Endodermal cell (in vitro differentiated cells): ENCODE results near the gene ARNT2. TPM values are rescaled to one million over a fixed set of nuclear protein-coding genes. Genes with fewer than 3 reads are reported as not detected.

Experiments used
- DNase-seq: peaks from one replicate; pipeline ENCODE4 v3.0.0-alpha.2; 2017
- H3K27ac ChIP-seq: 2 replicates; pipeline ENCODE4 v1.5.1; 2013; ENCODE audit warnings: mild to moderate bottlenecking, low read depth, low read length, moderate library complexity
- H3K27me3 ChIP-seq: 2 replicates; pipeline ENCODE4 v1.6.1; 2013; ENCODE audit warnings: mild to moderate bottlenecking, low read length, moderate library complexity; ENCODE audit not compliant: insufficient read depth, control insufficient read depth, poor library complexity, severe bottlenecking
- H3K36me3 ChIP-seq: 2 replicates; pipeline ENCODE4 v1.7.0; 2013; ENCODE audit warnings: mild to moderate bottlenecking, low read length, moderate library complexity; ENCODE audit not compliant: control insufficient read depth, insufficient read depth
- H3K4me1 ChIP-seq: one replicate; pipeline ENCODE4 v1.7.0; 2013; ENCODE audit warnings: low read length; ENCODE audit not compliant: control insufficient read depth, insufficient read depth
- H3K4me3 ChIP-seq: 2 replicates; pipeline ENCODE4 v1.5.1; 2013; ENCODE audit warnings: mild to moderate bottlenecking, low read length, moderate library complexity
- H3K9ac ChIP-seq: 2 replicates; pipeline ENCODE4 v1.6.1; 2013; ENCODE audit warnings: mild to moderate bottlenecking, low read length, moderate library complexity; ENCODE audit not compliant: poor library complexity, severe bottlenecking; ENCODE audit errors: extremely low read depth
- H3K9me3 ChIP-seq: 2 replicates; pipeline ENCODE4 v1.6.1; 2013; ENCODE audit warnings: mild to moderate bottlenecking, low read length, moderate library complexity; ENCODE audit not compliant: control insufficient read depth
- H3K27ac Mint-ChIP-seq: 2 replicates; pipeline ENCODE4 v1.8.0; 2020; ENCODE audit warnings: mixed read lengths
- H3K27me3 Mint-ChIP-seq: 2 replicates; pipeline ENCODE4 v1.8.0; 2021; ENCODE audit warnings: mild to moderate bottlenecking, mixed read lengths; ENCODE audit not compliant: insufficient read depth
- H3K36me3 Mint-ChIP-seq: 2 replicates; pipeline ENCODE4 v1.8.0; 2020; ENCODE audit warnings: low read depth, mixed read lengths
- H3K4me1 Mint-ChIP-seq: 2 replicates; pipeline ENCODE4 v1.8.0; 2020; ENCODE audit warnings: mixed read lengths
- H3K4me3 Mint-ChIP-seq: 2 replicates; pipeline ENCODE4 v1.8.0; 2020; ENCODE audit warnings: mild to moderate bottlenecking, moderate library complexity, mixed read lengths
- H3K9me3 Mint-ChIP-seq: 2 replicates; pipeline ENCODE4 v1.8.0; 2020; ENCODE audit warnings: mild to moderate bottlenecking, mixed read lengths
- CTCF ChIP-seq: fragments of 200-600 bp; sonication (generic); conservative IDR thresholded peaks from 2 replicates; pipeline ENCODE4 v1.5.0; 2021; ENCODE audit warnings: antibody characterized with exemption, mild to moderate bottlenecking
- WGBS, 2 experiments: methylation state at CpG; one replicate each; pipeline versions ENCODE4 v1.1.5 to v1.1.7; 2013; ENCODE audit warnings: missing lambda C conversion rate in 2 of 2, mixed read lengths in 1 of 2; ENCODE audit not compliant: insufficient coverage in 1 of 2, insufficient read length in 1 of 2; 5-methylcytosine and 5-hydroxymethylcytosine counted together
- total RNA-seq, 2 donors: library from RNA; stranded (reverse); fragmentation: NEBNext Ultra II Directional in 1 of 2; extraction: Animal tissue kit (Norgen Biotek cat#: 25700) in 1 of 2; gene quantifications; 2 replicates in 1 of 2; 3 replicates in 1 of 2; pipeline ENCODE4 v1.2.1, GENCODE V29; 2021

The ARNT2 gene
- total RNA-seq, 2 donors from 2014 or later = 8.0 to 15.9 TPM

- Mint-ChIP-seq H3K36me3 (no peaks in the 10 kb centered on the region), H3K4me1 (peaks cover 4% of the 10 kb centered on the region), H3K4me3 (no peak overlapping the region), H3K9me3 (no peaks in the 10 kb centered on the region), H3K27me3 (peaks cover 2% of the 10 kb centered on the region), H3K27ac (no peak overlapping the region)
- Histone ChIP-seq H3K27me3 (no peaks in the 10 kb centered on the region), H3K9ac (no peak overlapping the region), H3K27ac (peak overlapping the region; percentile 61), H3K9me3 (no peaks in the 10 kb centered on the region), H3K36me3 (no peaks in the 10 kb centered on the region), H3K4me1 (no peaks in the 10 kb centered on the region), H3K4me3 (no peak overlapping the region)
- no peak for DNase-seq
- WGBS, 2 experiments = 94 to 98% methylated on average over 7 to 11 of the region's 11 CpGs
- TF ChIP-seq CTCF = no peak
These were observed 11.1 kb downstream of the ARNT2 start for GRCh38 chr15:80415358-80415670.

- peaks cover 4% of the 10 kb centered on the region for H3K4me1 Mint-ChIP-seq
- TF ChIP-seq CTCF = no peak
These were observed 12.5 kb downstream of the ARNT2 start for GRCh38 chr15:80416702-80417101.

GRCh38 chr15:80418892-80419537, 14.8 kb downstream of the ARNT2 start:
- H3K36me3 Mint-ChIP-seq = no peaks in the 10 kb centered on the region
- no peak overlapping the region for H3K4me3 ChIP-seq
- no peaks in the 10 kb centered on the region for H3K9me3 Mint-ChIP-seq
- DNase-seq = peak; percentile 72
- H3K27ac Mint-ChIP-seq = no peak overlapping the region
- no peak overlapping the region for H3K4me3 Mint-ChIP-seq
- H3K27me3 ChIP-seq = no peaks in the 10 kb centered on the region
- WGBS, 2 experiments = 48 to 52% methylated on average over 8 to 10 of the region's 10 CpGs
- no peaks in the 10 kb centered on the region for H3K9me3 ChIP-seq
- no peaks in the 10 kb centered on the region for H3K36me3 ChIP-seq
- H3K4me1 Mint-ChIP-seq = no peaks in the 10 kb centered on the region
- no peaks in the 10 kb centered on the region for H3K4me1 ChIP-seq
- peak; percentile 83 for TF ChIP-seq CTCF
- H3K27me3 Mint-ChIP-seq = no peaks in the 10 kb centered on the region
- H3K27ac ChIP-seq = no peak overlapping the region
- no peak overlapping the region for H3K9ac ChIP-seq

More at GRCh38 chr15:80416702-80417101, 12.5 kb downstream of the ARNT2 start:
- no peaks in the 10 kb centered on the region for H3K36me3 Mint-ChIP-seq
- H3K27ac Mint-ChIP-seq = no peak overlapping the region
- Histone ChIP-seq H3K36me3 (no peaks in the 10 kb centered on the region), H3K9ac (no peak overlapping the region), H3K9me3 (no peaks in the 10 kb centered on the region), H3K27ac (no peak overlapping the region), H3K27me3 (no peaks in the 10 kb centered on the region), H3K4me1 (no peaks in the 10 kb centered on the region), H3K4me3 (no peak overlapping the region)
- 86 to 95% methylated on average over 4 of the region's 4 CpGs for WGBS, 2 experiments
- no peak overlapping the region for H3K4me3 Mint-ChIP-seq
- H3K9me3 Mint-ChIP-seq = no peaks in the 10 kb centered on the region
- H3K27me3 Mint-ChIP-seq = no peaks in the 10 kb centered on the region
- DNase-seq = no peak
